ENCODE measurements around the gene HOXB7.
A peak's percentile ranks its signal among the peaks of the same experiment; 100 is the strongest.

The HOXB7 gene

DNA sequence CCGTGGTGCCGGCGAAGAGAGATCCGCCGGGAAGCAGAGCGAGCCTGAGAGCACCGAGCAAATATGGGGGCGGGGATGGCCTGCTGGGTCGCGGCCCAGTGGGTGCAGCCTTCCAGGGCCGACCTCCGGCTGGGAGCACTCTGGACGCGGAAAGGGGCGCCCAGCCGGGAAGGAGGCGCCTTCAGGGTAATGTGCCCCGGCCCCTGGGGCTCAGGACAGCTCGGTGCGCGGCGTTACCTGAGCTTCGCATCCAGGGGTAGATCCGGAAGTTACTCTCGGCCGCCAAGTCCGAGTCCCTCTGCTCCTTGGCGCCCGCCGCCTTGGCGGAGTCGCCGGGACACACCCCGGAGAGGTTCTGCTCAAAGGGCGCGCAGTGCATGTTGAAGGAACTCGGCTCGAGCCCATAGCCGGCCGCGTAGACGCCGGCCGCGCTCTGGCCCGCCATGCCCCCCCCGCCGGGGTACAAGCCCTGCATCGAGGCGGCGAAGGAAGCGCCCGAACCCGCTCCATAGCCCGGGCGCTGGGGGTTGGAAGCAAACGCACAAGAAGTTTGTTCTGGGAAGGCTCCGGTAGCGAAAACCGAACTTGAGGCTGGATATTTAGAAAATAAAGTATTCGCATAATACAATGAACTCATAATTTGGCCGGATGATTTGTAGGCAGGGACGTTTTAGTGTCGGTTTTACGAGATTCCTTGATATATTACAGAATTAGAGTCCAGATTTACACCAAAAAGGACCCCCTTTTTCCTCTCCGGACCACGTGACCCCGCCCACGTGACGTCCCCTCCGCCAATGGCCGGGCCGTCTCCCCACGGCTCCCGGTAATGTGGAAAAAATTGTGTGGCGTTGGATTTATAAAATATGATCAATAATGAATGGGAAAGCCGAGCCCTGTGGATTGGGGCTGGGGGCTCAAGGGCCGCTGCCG, at the start of gene HOXB7:
Gene HOXB7 (minus strand): TSS at position 736 of the 930 bp plus-strand sequence. CDS start 99 bp downstream, at position 637.
- DNase-seq, result peak; percentile 32

- DNase-seq, result no peak
These were observed 45.1 kb upstream of the HOXB7 start for GRCh38 chr17:48655913-48656312.

DNA sequence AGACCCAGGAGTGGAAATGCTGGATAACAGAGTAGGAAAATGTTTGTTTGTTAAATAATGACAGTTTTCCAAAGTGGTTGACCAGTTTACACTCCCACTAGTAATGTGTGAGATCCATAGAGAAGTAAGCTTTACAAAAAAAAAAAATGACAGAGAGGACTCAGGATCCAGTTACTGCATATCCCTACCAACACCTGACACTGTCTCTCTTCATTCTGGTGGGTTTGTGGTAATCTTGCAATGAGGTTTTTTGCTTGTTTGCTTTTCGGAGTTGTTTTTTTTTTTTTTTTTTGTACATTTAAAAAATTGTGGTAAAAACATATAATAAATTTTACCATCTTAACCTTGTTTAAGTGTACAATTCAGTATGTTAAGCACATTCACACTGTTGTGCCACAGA, 38.9 kb upstream of the HOXB7 start:
- no peak for DNase-seq

GRCh38 chr17:48647963-48648245, 37.1 kb upstream of the HOXB7 start:
- no peak for DNase-seq

GRCh38 chr17:48647103-48647962, 36.5 kb upstream of the HOXB7 start:
- DNase-seq, result no peak

- DNase-seq, result no peak
These were observed 35.6 kb upstream of the HOXB7 start for GRCh38 chr17:48646183-48647102.

DNA sequence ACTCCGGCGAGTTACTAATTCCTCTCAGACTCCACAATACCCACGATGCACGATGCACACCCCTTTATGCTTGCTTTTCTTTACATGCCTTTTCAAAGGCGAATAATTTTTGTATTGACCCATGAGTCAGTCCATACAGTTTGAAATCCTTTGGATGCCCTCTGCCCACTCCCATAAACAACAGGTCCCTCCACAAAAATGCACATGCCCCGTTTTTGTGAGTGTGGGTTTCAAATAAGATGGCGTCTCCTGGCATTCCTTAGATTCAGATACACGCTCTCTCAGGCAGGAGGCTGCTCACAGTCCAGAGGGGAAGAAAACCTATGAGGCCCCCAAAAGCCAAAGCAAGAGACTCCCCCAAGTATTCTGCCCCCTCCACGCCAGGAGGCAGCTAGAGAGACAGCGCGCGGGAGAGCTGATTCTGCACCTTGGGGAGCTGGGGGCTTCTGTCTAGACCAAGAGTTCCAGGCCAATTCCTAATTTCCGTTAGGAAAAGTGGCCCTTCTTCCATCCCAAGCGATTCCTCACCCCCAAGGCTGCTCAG, 34.9 kb upstream of the HOXB7 start:
- DNase-seq, result no peak

DNA sequence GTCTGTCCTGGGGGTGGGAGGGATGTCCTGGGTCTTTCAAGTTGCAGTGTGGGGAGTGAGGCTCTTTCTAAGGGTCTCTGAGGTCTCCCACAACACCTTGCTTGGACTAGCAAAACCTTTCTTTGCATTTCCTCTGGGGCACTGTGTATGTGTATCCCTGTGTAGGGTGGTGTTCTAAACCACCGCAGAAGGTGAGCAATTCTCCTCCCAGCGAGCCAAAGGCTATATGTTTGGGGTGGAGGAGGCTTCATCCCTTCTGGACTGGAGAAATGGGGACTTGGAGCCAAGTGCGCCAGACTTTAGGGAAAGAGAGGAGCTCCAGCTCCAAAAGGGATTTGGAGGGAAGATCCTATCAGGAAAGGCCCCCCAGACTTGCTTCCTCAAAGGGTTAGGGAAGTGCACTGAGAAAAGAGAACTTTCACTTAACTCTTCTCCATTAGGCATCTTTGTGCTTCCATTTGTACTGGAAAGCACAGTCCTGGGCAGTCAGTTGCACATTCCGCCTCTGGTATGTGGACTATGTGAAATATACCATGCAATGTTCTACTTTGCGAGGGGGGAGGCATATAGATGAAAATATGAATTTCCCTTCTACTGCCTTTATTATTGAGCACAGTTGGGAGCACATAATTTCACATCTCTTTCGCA, 34.2 kb upstream of the HOXB7 start:
- DNase-seq, result no peak

- no peak for DNase-seq
These were observed 33.3 kb upstream of the HOXB7 start for GRCh38 chr17:48644159-48644558.

- no peak for DNase-seq
These were observed 32.8 kb upstream of the HOXB7 start for GRCh38 chr17:48643697-48644012.

DNA sequence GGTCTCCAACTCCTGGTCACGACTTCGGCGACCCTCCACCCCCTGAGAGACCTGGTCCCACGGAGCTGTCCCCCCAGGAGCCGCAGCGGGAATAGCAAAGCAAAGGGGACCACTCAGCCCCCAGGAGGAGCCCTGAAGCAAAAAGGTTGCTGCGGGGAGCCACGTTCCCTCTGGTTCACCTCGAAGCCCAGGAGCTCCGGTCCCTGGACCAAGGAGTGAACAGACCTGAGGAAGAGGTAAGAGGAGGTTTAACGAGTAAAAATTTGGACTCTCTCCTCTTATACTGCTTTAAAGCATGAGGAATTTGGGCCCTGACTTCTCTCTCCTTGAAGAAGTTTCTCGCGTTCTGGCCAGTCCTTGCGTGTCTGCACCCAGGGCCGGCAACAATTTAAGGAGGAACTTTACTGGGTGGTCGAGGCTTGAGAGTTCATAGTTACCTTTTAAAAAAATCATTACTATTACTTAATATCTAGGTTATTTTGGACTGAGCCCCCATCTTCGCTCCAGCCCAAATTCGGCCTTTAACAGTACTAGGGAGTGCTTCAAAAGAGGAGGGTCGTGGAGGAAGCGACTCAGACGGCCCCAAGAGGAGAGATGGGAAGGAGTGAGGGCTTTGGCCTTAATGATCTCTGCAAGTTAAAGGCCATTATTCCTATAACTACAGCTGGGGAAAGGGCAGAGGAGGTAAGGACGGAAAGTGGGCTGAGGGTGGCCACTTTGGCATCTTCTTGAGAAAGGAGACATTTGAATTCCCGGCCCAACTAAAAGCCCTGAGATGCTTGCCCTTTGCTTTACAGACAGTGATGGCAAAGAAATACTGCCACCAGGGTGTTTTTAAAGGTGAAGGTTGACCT, 32.3 kb upstream of the HOXB7 start:
- DNase-seq, result no peak

DNA sequence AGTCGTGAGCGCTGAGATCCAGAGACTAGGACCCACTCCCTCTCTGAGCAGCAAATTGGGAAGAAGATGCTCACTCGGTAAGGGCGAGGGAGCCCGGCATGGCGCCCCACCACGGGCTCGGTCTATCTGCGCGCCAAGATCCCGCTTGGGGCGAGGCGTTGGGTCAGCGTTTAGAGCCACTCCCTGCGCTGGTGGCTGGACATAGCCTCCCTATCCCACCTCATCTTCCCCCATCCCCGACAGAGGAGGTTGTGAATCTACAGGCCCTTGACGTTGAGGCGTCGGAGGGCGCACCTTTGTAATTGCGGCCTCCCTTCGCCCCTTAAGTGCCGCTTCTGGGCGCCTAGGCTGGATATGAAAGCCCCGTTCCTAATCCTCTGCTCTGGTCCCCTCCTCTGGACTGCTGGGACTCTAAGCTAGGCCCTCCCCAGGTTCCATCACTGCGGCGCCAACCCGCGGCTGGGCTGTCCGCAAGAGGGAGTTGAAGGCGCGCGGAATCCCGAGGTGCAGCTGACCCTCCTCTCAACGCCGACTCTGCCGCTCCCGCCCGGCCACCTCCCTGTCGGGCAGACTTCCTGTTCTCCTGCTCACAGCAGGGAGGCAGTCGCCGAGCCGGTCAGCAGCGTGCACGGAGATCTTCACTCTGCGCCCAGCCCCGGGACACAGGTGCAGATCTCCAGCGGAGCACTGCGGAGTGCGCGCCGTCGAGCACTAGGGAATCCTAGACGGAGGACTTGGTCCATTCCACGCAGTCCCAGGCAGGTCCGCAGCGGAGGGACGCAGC, 31.4 kb upstream of the HOXB7 start:
- DNase-seq, result no peak

GRCh38 chr17:48641541-48642058, 30.8 kb upstream of the HOXB7 start:
- no peak for DNase-seq

DNA sequence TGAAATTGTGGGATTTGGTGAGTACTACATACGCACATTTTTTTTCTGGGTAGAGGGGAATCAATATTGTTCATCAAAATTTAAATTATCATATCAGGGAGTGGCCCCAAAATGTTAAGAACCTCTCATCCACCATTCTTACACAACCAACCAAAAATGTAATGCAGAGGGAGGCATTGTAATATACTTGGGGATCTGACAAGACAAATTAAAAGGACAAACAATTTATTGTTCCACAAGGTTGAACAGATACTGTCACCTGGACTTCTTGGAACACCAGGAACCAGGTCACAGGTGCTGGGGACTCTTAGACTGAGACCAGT, 30.0 kb upstream of the HOXB7 start:
- DNase-seq, result no peak

- DNase-seq, result no peak
These were observed 29.4 kb upstream of the HOXB7 start for GRCh38 chr17:48639982-48640857.

DNA sequence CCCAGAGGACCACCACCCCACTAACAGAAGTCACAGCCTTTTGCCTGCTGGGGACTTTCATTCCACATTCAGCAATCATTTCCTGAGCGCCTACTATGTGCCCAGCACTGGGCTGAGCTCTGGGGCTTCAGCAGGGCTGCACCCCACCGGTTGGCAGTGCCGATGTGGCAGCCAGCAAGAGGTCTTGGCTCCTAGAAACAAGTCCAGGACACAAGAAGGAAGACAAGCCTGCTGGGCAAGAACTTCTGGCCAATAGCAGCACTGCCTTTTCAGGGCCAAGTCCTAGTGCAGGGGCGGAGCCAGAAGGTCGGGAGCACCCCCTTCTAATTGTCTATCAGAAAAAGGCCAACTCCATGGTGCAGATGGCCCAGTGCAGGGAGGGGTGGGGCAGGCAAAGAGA, 28.3 kb upstream of the HOXB7 start:
- DNase-seq, result no peak

DNA sequence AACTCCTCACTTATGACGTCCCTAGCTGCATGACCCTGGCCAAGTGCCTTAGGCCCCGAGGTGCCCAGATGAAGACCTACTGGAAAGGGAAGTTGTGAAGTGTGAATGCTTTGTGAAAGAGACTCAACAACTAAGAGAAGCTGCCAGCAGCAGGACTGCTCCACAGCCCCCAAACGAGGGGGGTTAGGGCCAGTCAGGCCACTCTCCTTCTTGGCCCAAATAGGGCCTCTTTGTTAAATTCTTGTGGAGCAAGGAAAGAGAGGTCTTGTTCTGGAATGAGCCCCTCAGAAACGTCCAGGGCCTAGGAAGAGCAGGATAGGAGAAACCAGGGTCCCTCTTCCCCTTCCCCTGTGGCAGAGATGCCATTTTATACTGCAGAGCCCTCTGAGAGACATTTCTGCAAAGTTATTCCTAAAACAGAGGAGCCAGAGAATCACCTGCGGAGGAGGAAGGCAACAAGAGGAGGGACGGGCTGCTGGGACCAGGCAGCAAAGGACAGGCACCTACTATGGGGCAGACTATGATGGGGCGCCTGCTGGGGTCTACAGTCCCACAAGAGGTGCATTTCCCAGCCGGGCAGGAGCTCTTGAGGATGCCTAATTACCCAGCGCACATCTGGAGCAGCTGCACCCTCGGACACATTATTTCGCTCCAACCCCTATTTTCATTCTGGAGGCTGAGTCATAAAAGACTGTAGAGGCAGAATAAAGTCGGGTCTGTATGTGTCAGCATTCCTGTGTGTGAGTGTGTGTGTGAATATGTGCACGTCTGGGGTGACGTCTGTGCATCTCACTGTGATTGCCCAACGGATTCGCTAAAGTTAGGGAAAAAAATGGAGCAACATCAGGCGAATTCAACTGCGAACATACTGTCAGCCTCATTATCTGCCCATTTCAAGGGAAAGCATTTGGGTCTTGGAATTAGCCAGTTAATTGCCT, 26.8 kb upstream of the HOXB7 start:
- no peak for DNase-seq
